ENCODE measurements around the gene ZC3H13.

Gene ZC3H13

GRCh38 chr13:45918597-45918996 lies 133.9 kb downstream of the ZC3H13 start:
- in situ Hi-C loops (cut with MboI; ENCODE audit: low pct_unique_long_range_greater_than_20kb, low sequenced_read_pairs) = no loop called here
- DNase-seq = no peak

DNA sequence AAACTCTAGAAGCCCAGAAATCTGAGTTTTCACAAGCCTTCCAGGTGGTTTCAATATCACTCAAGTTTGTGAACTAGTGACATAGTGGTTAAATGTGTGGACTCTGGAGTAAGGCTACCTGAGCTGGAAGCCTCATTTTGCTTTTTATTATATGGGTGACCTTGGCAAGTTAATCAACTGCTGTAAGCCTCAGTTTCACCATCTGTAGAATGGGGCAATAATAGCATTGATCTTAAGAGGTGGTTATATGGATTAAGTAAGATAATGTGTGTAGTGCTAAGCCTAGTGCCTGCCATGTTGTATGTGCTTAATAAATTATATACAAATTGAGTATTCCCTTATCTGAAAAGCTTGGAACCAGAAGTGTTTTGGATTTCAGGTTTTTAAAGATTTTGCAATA lies 135.5 kb downstream of the ZC3H13 start:
- in situ Hi-C loops (cut with MboI; ENCODE audit: low pct_unique_long_range_greater_than_20kb, low sequenced_read_pairs) = no loop called here
- DNase-seq = no peak

GRCh38 chr13:45915686-45916439 lies 136.7 kb downstream of the ZC3H13 start:
- in situ Hi-C loops (cut with MboI; ENCODE audit: low pct_unique_long_range_greater_than_20kb, low sequenced_read_pairs) = no loop called here
- no peak for DNase-seq

DNA sequence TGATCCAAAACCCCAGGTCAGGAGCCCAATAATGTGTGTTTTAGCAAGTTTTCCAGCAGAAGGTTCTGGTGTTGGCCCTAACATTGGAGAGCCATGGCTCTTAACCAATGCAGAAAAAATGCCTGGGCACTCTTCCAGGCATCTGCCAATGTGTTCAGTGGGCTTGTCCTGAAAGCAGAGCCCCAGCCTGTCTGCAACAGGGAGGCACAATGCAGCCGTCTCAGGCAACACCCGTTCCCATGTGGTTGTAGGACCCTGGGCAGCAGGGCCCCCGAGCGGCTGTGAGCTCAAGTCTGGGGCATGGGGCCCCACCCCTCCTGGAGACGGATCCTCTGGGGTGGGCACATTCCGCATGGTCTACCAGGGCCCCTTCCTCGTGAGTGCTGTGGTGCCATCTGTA lies 142.9 kb downstream of the ZC3H13 start:
- no peak for DNase-seq

DNA sequence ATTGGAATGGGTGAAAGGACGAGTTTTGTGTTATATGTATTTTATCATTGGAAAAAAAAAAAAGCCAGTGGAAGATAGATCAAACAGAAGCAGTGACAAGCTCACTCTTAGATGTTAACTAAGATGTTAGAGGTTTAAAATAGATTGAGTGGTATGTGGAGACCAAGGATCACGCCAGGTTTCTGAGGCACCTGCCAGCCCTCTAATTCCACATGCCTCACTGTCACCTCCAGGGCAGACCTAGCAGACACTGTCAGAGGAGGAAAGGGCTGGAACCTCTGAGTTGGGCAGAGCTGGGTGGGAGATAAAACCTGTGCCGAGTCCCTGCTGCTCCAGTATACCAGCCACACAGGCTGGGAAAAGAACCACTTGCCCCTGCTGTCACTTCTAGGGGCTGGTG lies 143.5 kb downstream of the ZC3H13 start:
- in situ Hi-C loops (cut with MboI; ENCODE audit: low pct_unique_long_range_greater_than_20kb, low sequenced_read_pairs) = no loop called here
- DNase-seq = no peak

More for the DNA sequence above, 142.9 kb downstream of the ZC3H13 start:
- in situ Hi-C loops (cut with MboI; ENCODE audit: low pct_unique_long_range_greater_than_20kb, low sequenced_read_pairs) = no loop called here

DNA sequence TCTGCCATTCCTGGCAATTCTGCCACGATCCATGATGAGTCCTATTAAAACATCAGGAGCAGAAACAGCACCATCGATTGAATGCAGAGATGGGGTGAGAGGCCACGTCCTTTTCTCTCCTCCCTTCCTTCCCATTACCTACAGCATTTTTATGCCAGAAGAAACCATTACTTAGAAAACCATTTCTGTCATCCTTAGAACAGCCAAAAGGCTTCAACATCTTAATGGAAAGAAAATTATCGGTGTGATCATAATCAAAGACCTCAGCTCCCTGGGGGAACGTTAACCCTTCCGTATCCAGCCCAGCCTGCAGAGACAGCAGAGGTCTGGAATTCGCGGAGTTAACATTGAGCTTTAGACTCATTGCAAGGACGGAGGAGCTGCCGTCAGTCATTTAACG lies 145.0 kb downstream of the ZC3H13 start:
- in situ Hi-C loops (cut with MboI; ENCODE audit: low pct_unique_long_range_greater_than_20kb, low sequenced_read_pairs) = no loop called here
- DNase-seq = no peak
